ENCODE measurements around the gene IL1B. TPM values are rescaled to one million over a fixed set of nuclear protein-coding genes. Genes with fewer than 3 reads are reported as not detected.

Gene IL1B
- total RNA-seq (2021) (1.4 TPM in 2 replicates), Bru-seq, nascent RNA (percentile 39 among the genes with signal in this experiment), BruChase-seq, experiment 1, labeled RNA remaining after a 2-hour chase (percentile 46 among the genes with signal in this experiment), BruChase-seq, experiment 2, labeled RNA remaining after a 6-hour chase (percentile 41 among the genes with signal in this experiment)
- long read RNA-seq: 0 reads

DNA sequence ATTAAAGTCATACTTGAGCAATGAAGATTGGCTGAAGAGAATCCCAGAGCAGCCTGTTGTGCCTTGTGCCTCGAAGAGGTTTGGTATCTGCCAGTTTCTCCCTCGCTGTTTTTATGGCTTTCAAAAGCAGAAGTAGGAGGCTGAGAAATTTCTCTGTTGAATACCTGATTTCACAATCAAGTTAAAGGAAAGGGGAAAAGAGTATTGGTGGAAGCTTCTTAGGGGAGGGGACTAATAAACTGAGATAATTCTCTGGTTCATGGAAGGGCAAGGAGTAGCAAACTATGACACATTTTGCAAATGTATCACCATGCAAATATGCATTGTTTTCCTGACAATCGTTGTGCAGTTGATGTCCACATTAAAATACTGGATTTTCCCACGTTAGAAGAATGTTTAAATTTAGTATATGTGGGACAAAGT lies at the start of gene IL1B:
TSS of gene IL1B (minus strand) at position 85 of the 423 bp plus-strand sequence. CDS start 550 bp downstream, outside the sequence.
- Histone ChIP-seq H2AFZ (peak within 1 kb of the TSS; percentile 26; the same call in 1 of the 2 replicates), H3K9me2 (ENCODE audit: insufficient read depth) (no peaks in the 10 kb centered on the region), H3K79me2 (ENCODE audit: low read depth) (no peaks in the 10 kb centered on the region), H3K27me3 (ENCODE audit: insufficient read depth, low read depth) (no peaks in the 10 kb centered on the region), H3K36me3 (ENCODE audit: low read depth) (no peaks in the 10 kb centered on the region), H3K4me2 (peak within 1 kb of the TSS; percentile 87), H3K4me1 (replicated peaks; ENCODE audit: insufficient read depth) (peaks cover 47% of the 10 kb centered on the region), H3K4me3 (peak within 1 kb of the TSS; percentile 41), H3K9me3 (ENCODE audit: insufficient read depth, low read depth) (peaks cover 3% of the 10 kb centered on the region), H3F3A (ENCODE audit: insufficient read depth, low read depth) (peaks cover 21% of the 10 kb centered on the region), H4K20me1 (ENCODE audit: insufficient read depth) (no peaks in the 10 kb centered on the region), H3K27ac (peak within 1 kb of the TSS; percentile 93)
- peak; percentile 30 to 93 for DNase-seq
- no peak for TF ChIP-seq EZH2 (IDR thresholded peaks at IDR 0.05; ENCODE audit: low read depth)
- TF ChIP-seq, protein P1, sequence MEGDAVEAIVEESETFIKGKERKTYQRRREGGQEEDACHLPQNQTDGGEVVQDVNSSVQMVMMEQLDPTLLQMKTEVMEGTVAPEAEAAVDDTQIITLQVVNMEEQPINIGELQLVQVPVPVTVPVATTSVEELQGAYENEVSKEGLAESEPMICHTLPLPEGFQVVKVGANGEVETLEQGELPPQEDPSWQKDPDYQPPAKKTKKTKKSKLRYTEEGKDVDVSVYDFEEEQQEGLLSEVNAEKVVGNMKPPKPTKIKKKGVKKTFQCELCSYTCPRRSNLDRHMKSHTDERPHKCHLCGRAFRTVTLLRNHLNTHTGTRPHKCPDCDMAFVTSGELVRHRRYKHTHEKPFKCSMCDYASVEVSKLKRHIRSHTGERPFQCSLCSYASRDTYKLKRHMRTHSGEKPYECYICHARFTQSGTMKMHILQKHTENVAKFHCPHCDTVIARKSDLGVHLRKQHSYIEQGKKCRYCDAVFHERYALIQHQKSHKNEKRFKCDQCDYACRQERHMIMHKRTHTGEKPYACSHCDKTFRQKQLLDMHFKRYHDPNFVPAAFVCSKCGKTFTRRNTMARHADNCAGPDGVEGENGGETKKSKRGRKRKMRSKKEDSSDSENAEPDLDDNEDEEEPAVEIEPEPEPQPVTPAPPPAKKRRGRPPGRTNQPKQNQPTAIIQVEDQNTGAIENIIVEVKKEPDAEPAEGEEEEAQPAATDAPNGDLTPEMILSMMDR (conservative IDR thresholded peaks at IDR 0.05): no peak
- BruUV-seq (replicated peaks): no TSS peak
- ChIA-PET POLR2A (ENCODE audit: unreplicated experiment) (interaction anchor here (0.7 kb wide), 1 partner anchor 399 kb away, joined by 8 read pairs; no protein-coding TSS in a partner anchor), CTCF (no interaction called here)
- intact Hi-C loops (cut with micrococcal nuclease; ENCODE audit: unreplicated experiment): loop anchor here (2.0 kb wide), 1 partner anchor 42 kb away; no protein-coding TSS in a partner anchor

DNA sequence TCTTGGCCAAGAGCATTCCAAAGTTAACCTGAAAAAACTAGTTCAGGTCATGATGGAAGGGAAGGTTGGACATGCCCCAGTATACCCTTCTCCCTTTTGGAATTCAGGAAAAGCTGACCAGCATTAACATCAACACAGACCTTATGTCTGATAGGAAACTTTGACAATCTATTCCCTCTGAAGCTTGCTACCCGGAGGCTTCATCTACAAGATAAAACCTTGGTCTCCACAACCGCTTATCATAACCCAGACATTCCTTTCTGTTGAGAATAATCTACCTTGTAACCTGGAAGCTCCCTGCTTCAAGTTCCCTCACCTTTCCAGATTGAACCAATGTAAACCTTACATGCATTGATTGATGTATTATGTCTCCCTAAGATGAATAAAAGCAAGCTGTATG lies 49.7 kb upstream of the IL1B start:
- Histone ChIP-seq H3K4me2 (no peak overlapping the region), H3K36me3 (ENCODE audit: low read depth) (no peaks in the 10 kb centered on the region), H3K9me3 (ENCODE audit: insufficient read depth, low read depth) (no peaks in the 10 kb centered on the region), H3K4me3 (no peak overlapping the region), H3K9me2 (ENCODE audit: insufficient read depth) (no peaks in the 10 kb centered on the region), H3F3A (ENCODE audit: insufficient read depth, low read depth) (peaks cover 14% of the 10 kb centered on the region), H2AFZ (no peak overlapping the region), H4K20me1 (ENCODE audit: insufficient read depth) (no peaks in the 10 kb centered on the region), H3K79me2 (ENCODE audit: low read depth) (no peaks in the 10 kb centered on the region), H3K27ac (no peak overlapping the region), H3K27me3 (ENCODE audit: insufficient read depth, low read depth) (no peaks in the 10 kb centered on the region), H3K4me1 (replicated peaks; ENCODE audit: insufficient read depth) (peaks cover 12% of the 10 kb centered on the region)
- BruUV-seq (replicated peaks): no TSS peak
- CTCF ChIA-PET: interaction anchor here (0.5 to 2.3 kb wide), 3 partner anchors 55 to 137 kb away, joined by 3 to 6 read pairs (median 3); no protein-coding TSS in a partner anchor
- no peak for DNase-seq
- TF ChIP-seq, protein P1 (conservative IDR thresholded peaks at IDR 0.05): no peak
- TF ChIP-seq EZH2 (IDR thresholded peaks at IDR 0.05; ENCODE audit: low read depth): no peak
- POLR2A ChIA-PET (ENCODE audit: unreplicated experiment): no interaction called here
- intact Hi-C loops (cut with micrococcal nuclease; ENCODE audit: unreplicated experiment): no loop called here

DNA sequence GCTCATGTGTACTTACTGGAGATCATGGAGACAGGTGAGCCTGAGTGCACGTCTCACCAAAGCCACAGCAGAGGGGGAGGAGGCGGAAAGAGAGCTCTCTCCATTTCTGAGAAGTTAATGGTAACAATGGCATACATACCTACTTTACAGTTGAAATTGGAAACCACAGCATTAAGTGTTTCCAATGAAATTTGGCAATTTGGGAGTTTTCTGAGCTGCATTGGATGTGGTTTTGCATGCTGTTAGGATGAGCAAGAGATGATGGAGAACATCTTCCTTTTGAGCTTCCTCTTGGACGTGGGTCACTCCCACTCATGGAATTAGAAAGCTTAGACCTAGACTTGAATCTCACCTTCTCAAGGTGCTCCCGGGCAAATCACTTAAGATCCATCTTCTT lies 48.9 kb upstream of the IL1B start:
- ChIA-PET POLR2A (ENCODE audit: unreplicated experiment) (interaction anchor here (0.7 kb wide), 1 partner anchor 398 kb away, joined by 8 read pairs; no protein-coding TSS in a partner anchor), CTCF (interaction anchor here (0.7 to 2.3 kb wide), 2 partner anchors 134 to 136 kb away, joined by 3 to 6 read pairs; no protein-coding TSS in a partner anchor)
- H3K79me2 ChIP-seq (ENCODE audit: low read depth): no peaks in the 10 kb centered on the region
- no peaks in the 10 kb centered on the region for H3K36me3 ChIP-seq (ENCODE audit: low read depth)
- H3K27me3 ChIP-seq (ENCODE audit: insufficient read depth, low read depth): no peaks in the 10 kb centered on the region
- no peaks in the 10 kb centered on the region for H4K20me1 ChIP-seq (ENCODE audit: insufficient read depth)
- H3K9me3 ChIP-seq (ENCODE audit: insufficient read depth, low read depth): no peaks in the 10 kb centered on the region
- H2AFZ ChIP-seq: no peak overlapping the region
- TF ChIP-seq EZH2 (IDR thresholded peaks at IDR 0.05; ENCODE audit: low read depth): no peak
- TF ChIP-seq, protein P1 (conservative IDR thresholded peaks at IDR 0.05): no peak
- no TSS peak for BruUV-seq (replicated peaks)
- peaks cover 8% of the 10 kb centered on the region for H3F3A ChIP-seq (ENCODE audit: insufficient read depth, low read depth)
- peaks cover 14% of the 10 kb centered on the region for H3K4me1 ChIP-seq (replicated peaks; ENCODE audit: insufficient read depth)
- no peak for DNase-seq
- H3K9me2 ChIP-seq (ENCODE audit: insufficient read depth): no peaks in the 10 kb centered on the region
- no peak overlapping the region for H3K27ac ChIP-seq
- no peak overlapping the region for H3K4me3 ChIP-seq
- intact Hi-C loops (cut with micrococcal nuclease; ENCODE audit: unreplicated experiment): no loop called here
- H3K4me2 ChIP-seq: no peak overlapping the region
